ENCODE results near the gene LRP5.

DNA sequence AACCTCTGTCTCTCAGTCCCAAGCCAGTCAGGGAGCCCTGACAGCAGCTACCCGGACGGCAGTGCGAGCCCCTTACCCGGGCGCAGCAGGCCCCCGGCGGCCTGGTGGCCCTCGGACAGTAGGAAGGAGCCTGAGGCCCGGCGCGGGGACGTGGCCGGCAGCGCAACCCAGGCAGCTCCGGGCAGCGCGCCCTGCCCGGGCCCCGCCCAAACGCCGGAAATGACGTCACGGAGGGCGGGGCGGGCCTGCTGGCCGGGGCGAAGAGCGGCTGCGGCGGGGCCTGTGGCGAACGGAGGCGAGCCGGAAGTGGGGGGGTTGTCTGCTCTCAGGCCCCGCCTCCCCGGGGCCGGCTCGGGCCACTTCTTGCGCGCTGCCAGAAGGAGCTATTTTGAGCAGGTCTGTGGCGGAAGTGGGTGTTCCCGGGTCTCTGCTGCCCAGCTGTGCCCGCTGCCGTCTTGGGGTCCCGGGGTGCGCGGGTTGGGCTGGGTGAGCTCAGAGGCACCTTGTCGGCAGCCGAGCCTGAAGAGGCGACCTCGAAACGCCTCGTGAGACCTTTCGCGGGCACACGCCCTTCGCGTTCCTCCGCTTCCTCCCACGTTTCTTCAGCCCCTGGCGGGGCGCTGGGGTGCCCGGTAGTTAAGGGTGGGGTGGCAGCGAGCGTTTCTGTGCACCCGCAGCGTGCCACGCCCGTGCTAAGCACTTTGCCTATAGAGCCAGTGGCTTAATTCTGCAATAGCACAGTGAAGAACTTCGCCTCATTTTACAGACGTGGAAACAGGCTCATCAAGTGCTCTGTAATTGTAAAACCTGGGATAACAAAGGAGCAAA lies 40.4 kb upstream of the LRP5 start, which contains the start of gene C11orf24:
- TF ChIP-seq, protein P1, sequence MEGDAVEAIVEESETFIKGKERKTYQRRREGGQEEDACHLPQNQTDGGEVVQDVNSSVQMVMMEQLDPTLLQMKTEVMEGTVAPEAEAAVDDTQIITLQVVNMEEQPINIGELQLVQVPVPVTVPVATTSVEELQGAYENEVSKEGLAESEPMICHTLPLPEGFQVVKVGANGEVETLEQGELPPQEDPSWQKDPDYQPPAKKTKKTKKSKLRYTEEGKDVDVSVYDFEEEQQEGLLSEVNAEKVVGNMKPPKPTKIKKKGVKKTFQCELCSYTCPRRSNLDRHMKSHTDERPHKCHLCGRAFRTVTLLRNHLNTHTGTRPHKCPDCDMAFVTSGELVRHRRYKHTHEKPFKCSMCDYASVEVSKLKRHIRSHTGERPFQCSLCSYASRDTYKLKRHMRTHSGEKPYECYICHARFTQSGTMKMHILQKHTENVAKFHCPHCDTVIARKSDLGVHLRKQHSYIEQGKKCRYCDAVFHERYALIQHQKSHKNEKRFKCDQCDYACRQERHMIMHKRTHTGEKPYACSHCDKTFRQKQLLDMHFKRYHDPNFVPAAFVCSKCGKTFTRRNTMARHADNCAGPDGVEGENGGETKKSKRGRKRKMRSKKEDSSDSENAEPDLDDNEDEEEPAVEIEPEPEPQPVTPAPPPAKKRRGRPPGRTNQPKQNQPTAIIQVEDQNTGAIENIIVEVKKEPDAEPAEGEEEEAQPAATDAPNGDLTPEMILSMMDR (conservative IDR thresholded peaks at IDR 0.05; ENCODE audit: low read depth, low read length): no peak
- no peak for TF ChIP-seq EZH2 (IDR thresholded peaks at IDR 0.05; ENCODE audit: borderline replicate concordance, low read depth, low read length, poor library complexity, severe bottlenecking)
